Pancreas (tissue), 10 donors: ENCODE results near the gene ADNP. TPM values are rescaled to one million over a fixed set of nuclear protein-coding genes. Genes with fewer than 3 reads are reported as not detected.

Source experiments
- ATAC-seq, 4 donors: fragments of 200-7000 bp; cut with Tn5 transposase; one replicate each; pipeline versions ENCODE4 v1.8.0 to v1.9.1; 2020; ENCODE audit warnings: mild to moderate bottlenecking in 4 of 4, moderate library complexity in 4 of 4
- DNase-seq, 6 donors: peaks; one replicate each; pipeline ENCODE4 v3.0.0-alpha.2; 2020
- FAIRE-seq: peaks from 2 replicates; lab custom pipeline; 2012; peaks lifted over from hg19 to GRCh38; lab: Jason Lieb, UNC
- H3K27ac ChIP-seq, 4 donors: fragments of 200-600 bp; sonication (generic); 1 replicate in 3 of 4; 2 replicates in 1 of 4; pipeline versions ENCODE4 v1.5.0 to v1.8.0; 2020
- H3K27me3 ChIP-seq, 4 donors: fragments of 200-600 bp; one replicate each; pipeline ENCODE4 v1.8.0; 2021
- H3K36me3 ChIP-seq, 3 donors: fragments of 200-600 bp; sonication (generic) in 1 of 3; one replicate each; pipeline versions ENCODE4 v1.5.0 to v1.8.0; 2020 to 2021
- H3K4me1 ChIP-seq, 3 donors: fragments of 200-600 bp; one replicate each; pipeline ENCODE4 v1.8.0; 2021
- H3K4me3 ChIP-seq, 4 donors: fragments of 200-600 bp; sonication (generic) in 2 of 4; one replicate each; pipeline versions ENCODE4 v1.5.0 to v1.8.0; 2020 to 2021
- H3K9me3 ChIP-seq, 4 donors: fragments of 200-600 bp; one replicate each; pipeline ENCODE4 v1.8.0; 2021
- WGBS, 2 donors: extraction: QIAGEN DNeasy Blood & Tissue Kit; methylation state at CpG; one replicate each; pipeline ENCODE4 v1.1.7; 2013; 5-methylcytosine and 5-hydroxymethylcytosine counted together
- intact Hi-C, 3 donors: fragments of 100-400 bp; cut with DNase I; formaldehyde crosslinking; loops; one replicate each; pipeline versions ENCODE4 v1.11.1 to v1.14.2; 2022
- polyA plus RNA-seq, 2 donors: library from polyadenylated mRNA; stranded (reverse); fragments of 200-250 nt; gene quantifications; one replicate each; pipeline ENCODE4 v1.2.3, GENCODE V29; 2013
- total RNA-seq, 6 donors: library from RNA; stranded (reverse); fragmentation: NEBNext Ultra II Directional in 4 of 6; extraction: Animal tissue kit (Norgen Biotek cat#: 25700) in 4 of 6; gene quantifications; one replicate each; pipeline versions ENCODE4 v1.2.1 to v1.2.4, GENCODE V29; 2021 to 2023
- TF ChIP-seq, protein P1 (sequence below), 4 donors: fragments of 200-600 bp; sonication (generic) in 3 of 4; IDR thresholded peaks; one replicate each; pipeline versions ENCODE4 v1.5.0 to v1.8.0; 2021; ENCODE audit warnings: antibody characterized with exemption in 4 of 4
- donor health status: healthy with polysubstance abuse.
- donor health status: DM: no; HTN: no; CAD: no; lungs with moderate emphysema.
- donor health status: DM: no; HTN: no; CAD: no.
- donor health status: control.
- donor health status: control.
- donor health status: Bipolar disorder and iron deficiency.
- donor health status: DM: yes; HTN: yes; CAD: no.
- donor health status: DM: no; HTN: no; CAD: no.
- donor health status: DM: no; HTN: no; CAD: no.
- donor health status: DM: yes; HTN: yes; CAD: no.

Gene ADNP
- total and polyA plus RNA-seq, 8 donors, result 17.8 to 33.8 (median 20.5) TPM

DNA sequence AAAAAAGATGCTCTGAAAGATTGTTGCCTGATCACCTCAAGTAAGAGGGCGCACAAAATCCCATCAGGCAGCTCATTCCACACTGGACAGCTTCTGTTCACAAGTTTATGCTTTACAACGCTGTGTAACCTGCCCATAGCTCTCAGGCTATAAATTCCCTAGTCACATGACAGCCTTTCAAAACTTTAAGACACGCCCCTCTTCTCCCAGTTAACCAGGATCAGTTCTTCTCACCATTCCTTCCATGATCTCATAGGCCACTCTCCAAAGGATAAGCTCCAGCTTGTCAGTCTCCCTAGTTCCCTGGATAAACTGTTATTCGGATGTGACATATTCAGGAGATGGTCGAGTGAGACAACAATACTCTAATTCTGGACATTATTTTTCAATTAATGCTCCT is 15.0 kb downstream of the ADNP start:
- no peak for FAIRE-seq

DNA sequence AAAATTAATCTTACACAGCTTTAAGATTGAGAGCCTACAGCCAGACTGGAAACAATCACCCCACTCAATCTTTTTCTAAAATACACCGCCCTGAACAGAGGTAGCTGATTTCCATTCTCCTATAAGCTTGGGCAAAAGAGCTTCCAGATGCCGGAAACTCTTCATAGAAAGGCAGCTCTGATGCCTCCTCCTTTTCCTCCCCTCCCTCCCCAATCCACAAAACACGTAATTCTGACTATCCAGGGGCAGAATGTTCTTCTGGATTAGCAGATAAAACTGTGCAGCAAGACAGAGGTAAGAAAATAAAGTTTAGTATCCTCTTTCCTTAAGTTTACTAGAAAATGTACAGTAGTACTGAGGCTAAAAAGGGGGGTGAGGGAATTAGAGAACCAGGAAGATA is 15.8 kb downstream of the ADNP start:
- FAIRE-seq, result no peak
- DNase-seq, result no peak
- H3K4me3 ChIP-seq, result no peak overlapping the region
- ATAC-seq, result no peak
- peaks cover 28 to 40% (median 38%) of the 10 kb centered on the region in 3 donors for H3K4me1 ChIP-seq
- H3K27me3 ChIP-seq, result no peaks in the 10 kb centered on the region
- no peaks in the 10 kb centered on the region for H3K36me3 ChIP-seq
- intact Hi-C loops, result no loop called here
- TF ChIP-seq, protein P1, sequence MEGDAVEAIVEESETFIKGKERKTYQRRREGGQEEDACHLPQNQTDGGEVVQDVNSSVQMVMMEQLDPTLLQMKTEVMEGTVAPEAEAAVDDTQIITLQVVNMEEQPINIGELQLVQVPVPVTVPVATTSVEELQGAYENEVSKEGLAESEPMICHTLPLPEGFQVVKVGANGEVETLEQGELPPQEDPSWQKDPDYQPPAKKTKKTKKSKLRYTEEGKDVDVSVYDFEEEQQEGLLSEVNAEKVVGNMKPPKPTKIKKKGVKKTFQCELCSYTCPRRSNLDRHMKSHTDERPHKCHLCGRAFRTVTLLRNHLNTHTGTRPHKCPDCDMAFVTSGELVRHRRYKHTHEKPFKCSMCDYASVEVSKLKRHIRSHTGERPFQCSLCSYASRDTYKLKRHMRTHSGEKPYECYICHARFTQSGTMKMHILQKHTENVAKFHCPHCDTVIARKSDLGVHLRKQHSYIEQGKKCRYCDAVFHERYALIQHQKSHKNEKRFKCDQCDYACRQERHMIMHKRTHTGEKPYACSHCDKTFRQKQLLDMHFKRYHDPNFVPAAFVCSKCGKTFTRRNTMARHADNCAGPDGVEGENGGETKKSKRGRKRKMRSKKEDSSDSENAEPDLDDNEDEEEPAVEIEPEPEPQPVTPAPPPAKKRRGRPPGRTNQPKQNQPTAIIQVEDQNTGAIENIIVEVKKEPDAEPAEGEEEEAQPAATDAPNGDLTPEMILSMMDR (IDR thresholded peaks at IDR 0.05), result no peak
- H3K27ac ChIP-seq, result no peak overlapping the region
- no peaks in the 10 kb centered on the region for H3K9me3 ChIP-seq
- WGBS, 2 donors, result 56 to 71% methylated on average over 3 of the region's 3 CpGs

More for the DNA sequence above, 15.0 kb downstream of the ADNP start:
- ATAC-seq (peak; percentile 33 to 68 (median 49)), DNase-seq (no peak)
- intact Hi-C loops, result no loop called here
- H3K4me3 ChIP-seq, result no peak overlapping the region
- no peak overlapping the region for H3K27ac ChIP-seq
- no peaks in the 10 kb centered on the region for H3K27me3 ChIP-seq
- H3K36me3 ChIP-seq, result no peaks in the 10 kb centered on the region
- 62 to 66% methylated on average over 5 of the region's 5 CpGs for WGBS, 2 donors
- H3K9me3 ChIP-seq, result no peaks in the 10 kb centered on the region
- peaks cover 28 to 40% (median 38%) of the 10 kb centered on the region in 3 donors for H3K4me1 ChIP-seq
- TF ChIP-seq, protein P1 (IDR thresholded peaks at IDR 0.05), result no peak

DNA sequence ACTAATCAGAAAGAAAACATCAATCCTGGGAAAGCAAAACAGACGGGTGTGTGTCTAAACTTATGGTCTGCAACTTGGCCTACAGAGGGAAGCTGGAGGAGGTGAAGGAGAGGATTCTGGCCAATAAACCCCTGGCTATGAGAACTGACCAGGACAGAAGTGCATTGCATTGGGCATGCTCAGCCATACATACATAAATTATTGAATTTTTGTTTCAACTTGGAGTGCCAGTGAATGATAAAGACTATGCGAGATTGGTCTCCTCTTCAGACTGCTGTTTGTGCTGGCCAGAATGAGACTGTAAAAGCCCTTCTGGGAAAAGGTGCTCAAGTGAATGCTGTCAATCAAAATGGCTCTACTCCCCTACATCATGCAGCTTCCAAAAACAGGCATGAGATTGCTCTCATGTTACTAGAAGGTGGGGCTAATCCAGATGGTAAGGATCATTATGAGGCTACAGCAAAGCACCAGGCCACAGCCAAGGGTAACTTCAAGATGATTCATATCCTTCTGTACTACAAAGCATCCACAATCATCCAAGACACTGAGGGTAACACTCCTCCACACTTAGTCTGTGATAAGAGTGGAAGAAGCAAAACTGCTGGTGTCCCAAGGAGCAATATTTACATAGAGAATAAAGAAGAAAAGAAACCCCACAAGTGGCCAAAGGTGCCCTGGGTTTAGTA is 17.4 kb downstream of the ADNP start:
- H3K27me3 ChIP-seq, result no peaks in the 10 kb centered on the region
- 32 to 43% methylated on average over 2 of the region's 2 CpGs for WGBS, 2 donors
- ATAC-seq, result peak in 1 of 4 donors; percentile 29
- intact Hi-C loops, result no loop called here
- no peaks in the 10 kb centered on the region for H3K36me3 ChIP-seq
- TF ChIP-seq, protein P1 (IDR thresholded peaks at IDR 0.05), result no peak
- no peak for DNase-seq
- H3K27ac ChIP-seq, result no peak overlapping the region
- H3K9me3 ChIP-seq, result no peaks in the 10 kb centered on the region
- no peak overlapping the region for H3K4me3 ChIP-seq
- FAIRE-seq, result no peak
- H3K4me1 ChIP-seq, result peaks cover 28 to 39% (median 38%) of the 10 kb centered on the region in 3 donors

DNA sequence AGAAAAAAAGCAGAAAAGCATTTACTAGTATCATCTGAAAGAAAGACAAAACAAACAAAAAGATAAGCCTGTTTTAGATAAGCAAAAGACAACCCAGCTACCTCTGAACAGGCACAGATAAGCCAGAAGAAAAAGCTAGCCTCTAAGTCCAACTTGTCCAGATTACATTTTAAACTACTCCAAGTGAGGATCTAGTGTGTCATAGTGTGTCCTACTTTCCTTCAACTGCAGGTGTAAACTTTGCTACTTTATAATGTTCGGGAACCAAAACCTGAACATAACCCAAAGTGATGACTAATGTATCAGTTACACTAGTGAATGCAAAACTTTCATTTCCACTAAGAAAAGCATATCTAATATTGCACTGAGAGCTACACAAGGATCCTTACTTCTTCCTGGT is 19.5 kb downstream of the ADNP start:
- no peaks in the 10 kb centered on the region for H3K9me3 ChIP-seq
- 23 to 28% methylated on average over 1 of the region's 1 CpG for WGBS, 2 donors
- ATAC-seq (no peak), FAIRE-seq (no peak), DNase-seq (no peak)
- H3K4me1 ChIP-seq, result peaks cover 17 to 24% (median 19%) of the 10 kb centered on the region in 3 donors
- intact Hi-C loops, result no loop called here
- TF ChIP-seq, protein P1 (IDR thresholded peaks at IDR 0.05), result no peak
- no peaks in the 10 kb centered on the region for H3K27me3 ChIP-seq
- no peak overlapping the region for H3K4me3 ChIP-seq
- no peaks in the 10 kb centered on the region for H3K36me3 ChIP-seq
- H3K27ac ChIP-seq, result no peak overlapping the region

DNA sequence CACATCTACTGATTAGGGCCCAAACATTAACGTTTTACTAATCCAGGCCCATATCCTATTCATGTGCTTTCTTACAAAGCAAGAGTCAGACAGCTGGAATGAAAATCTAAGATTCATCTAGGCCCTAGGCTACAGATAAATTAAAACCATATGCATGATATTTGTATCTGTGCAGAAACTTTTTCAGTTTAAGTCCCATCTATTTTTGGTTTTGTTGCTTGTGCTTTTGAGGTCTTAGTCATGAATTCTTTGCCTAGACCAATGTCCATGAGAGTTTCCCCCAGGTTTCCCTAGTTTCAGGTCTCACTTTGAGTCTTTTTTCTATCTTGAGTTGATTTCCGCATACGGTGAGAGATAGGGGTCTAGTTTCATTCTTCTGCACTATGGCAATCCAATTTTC is 20.2 kb downstream of the ADNP start:
- Histone ChIP-seq H3K4me1 (peaks cover 15 to 19% (median 16%) of the 10 kb centered on the region in 3 donors), H3K9me3 (no peaks in the 10 kb centered on the region), H3K27me3 (no peaks in the 10 kb centered on the region), H3K4me3 (no peak overlapping the region), H3K36me3 (no peaks in the 10 kb centered on the region), H3K27ac (no peak overlapping the region)
- ATAC-seq (peak in 1 of 4 donors; percentile 28), FAIRE-seq (no peak), DNase-seq (no peak)
- TF ChIP-seq, protein P1 (IDR thresholded peaks at IDR 0.05), result no peak
- intact Hi-C loops, result no loop called here
- WGBS, 2 donors, result 56 to 64% methylated on average over 3 of the region's 3 CpGs
